ENCODE data around the gene AAMP.
A peak's percentile ranks its signal among the peaks of the same experiment; 100 is the strongest.
"Not testable (repeated sequence)": the region's sequence is repeated elsewhere in the genome, so short reads cannot be mapped to it uniquely, and the experiment has no call there.

Gene AAMP

DNA sequence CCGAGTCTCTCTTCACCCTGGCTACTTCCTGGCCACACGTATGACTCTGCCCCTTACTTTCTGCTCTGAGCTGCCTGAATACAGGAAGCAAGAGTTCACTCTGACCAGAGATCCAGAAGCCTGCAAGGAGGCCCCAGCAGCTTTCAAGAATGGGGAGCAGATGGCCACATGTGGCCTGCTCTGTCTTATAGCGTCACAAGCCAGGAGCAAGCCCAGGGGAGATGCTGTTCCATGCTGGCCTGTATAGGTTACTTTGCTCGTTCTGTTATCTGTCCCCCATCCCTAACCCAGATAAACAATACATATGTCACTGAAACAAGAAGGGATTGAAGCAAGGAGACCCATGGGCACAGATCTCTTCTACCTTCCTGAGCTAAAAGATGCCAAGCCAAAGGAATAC, 4.6 kb upstream of the AAMP start:
- no peak for DNase-seq (ENCODE audit: low read depth)

- no peak for DNase-seq (ENCODE audit: low read depth)
Measured at GRCh38 chr2:218273908-218274249, 3.9 kb upstream of the AAMP start.

- DNase-seq (ENCODE audit: low read depth) = not testable (repeated sequence)
Measured at GRCh38 chr2:218273214-218273907, 3.4 kb upstream of the AAMP start.

DNA sequence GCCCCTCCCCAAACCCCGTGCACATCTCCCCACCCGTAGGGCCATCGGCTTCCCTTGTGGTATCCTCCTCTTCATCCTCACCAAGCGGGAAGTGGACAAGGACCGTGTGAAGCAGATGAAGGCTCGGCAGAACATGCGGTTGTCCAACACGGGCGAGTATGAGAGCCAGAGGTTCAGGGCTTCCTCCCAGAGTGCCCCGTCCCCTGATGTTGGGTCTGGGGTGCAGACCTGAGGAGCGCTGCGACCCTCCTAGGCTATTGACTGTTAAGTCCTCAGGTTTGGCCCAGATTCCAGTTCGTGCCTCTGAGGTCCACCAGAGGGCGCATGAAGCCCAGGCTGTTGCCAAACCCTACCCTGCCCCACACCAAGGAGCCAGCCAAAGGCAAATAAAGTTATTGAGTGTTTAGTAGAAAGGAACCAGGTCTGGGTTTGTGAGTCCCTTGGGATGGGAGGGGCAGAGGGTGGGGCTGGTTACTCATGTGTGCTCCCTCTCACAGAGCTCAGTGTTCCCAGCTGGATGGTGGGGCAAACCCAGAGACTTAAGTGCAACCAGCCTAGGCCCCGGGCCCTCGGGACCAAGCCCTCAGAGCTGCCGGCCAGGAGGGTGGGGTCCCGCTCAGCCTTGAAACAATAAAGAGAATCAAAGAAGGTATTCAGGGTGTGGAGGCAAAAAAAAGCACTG, 2.7 kb upstream of the AAMP start:
- DNase-seq (ENCODE audit: low read depth) = peak; percentile 51

- DNase-seq (ENCODE audit: low read depth) = no peak
Measured at GRCh38 chr2:218271865-218272530, 2.1 kb upstream of the AAMP start.

DNA sequence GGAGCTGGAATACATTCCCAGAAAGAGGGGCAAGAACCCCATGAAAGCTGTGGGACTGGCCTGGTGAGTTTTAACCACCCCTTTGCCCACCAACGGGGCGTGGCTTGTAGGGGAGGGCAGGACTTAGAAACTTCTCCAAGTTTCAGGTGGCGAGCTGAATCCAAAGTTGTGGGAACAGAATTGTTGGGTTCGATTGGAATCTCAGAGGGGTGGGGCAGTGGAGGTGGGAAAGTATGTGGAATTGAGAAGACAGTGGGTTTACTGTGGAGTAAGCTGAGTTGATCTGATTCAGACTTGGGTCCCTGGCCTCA, 1.5 kb upstream of the AAMP start:
- no peak for DNase-seq (ENCODE audit: low read depth)

DNA sequence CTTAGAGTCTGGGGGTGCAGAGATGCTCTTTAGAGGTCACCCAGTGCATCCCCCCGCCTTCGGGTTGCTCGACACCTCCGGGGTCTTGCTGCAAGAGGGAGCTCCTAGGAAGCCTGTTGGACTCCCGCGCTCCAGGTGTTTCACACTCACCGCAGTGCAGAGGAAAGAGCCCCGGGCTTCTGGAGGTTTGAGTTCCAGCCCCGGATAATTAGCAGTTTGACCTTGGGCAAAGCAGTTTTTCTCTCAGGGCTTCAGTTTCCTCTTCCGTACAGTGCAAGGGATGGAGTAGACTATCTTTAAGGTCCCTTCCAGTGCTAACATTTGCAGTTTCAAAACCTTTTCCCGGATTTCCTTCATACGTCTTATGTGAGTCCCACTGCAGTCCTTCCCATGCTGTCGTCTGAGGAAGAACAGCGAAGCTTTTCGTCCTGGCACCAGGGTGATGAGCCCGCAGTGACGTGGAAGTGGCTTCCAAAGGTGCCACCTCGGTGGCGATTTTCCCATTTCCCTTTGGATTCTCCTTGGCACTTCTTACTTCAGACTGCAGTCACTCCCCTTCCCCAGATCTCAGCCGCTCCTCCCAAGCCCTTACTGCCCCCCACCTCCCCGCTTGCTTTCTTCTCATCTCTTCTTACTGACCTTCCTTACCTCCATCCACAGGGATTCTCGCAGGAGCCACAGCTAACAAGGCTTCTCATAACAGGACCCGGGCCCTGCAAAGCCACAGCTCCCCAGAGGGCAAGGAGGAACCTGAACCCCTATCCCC, 967 bp upstream of the AAMP start:
- DNase-seq (ENCODE audit: low read depth) = no peak

- DNase-seq (ENCODE audit: low read depth) = no peak
Measured at GRCh38 chr2:218267259-218267658, 2.7 kb downstream of the AAMP start.

- no peak for DNase-seq (ENCODE audit: low read depth)
Measured at GRCh38 chr2:218266316-218266979, 3.5 kb downstream of the AAMP start.

DNA sequence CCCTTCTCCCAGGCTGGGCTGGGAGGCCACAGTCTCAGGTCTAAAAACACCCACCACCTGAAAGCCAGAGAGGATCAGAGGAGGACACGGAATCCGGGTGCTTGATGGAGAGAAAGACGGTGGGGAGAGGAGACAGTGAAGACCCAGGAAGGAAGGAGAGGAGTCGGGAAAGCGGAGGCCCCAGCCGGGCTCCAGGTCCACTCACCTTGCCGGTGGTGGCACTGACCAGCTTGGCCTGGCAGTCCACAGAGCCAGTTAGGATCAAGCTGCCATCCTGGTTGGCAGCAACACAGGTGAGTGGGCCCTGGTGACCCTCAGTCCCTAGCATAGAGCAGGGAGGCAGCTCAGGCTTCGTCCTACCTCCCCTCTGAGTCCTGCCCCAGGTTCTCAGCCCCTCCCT, 4.3 kb downstream of the AAMP start:
- no peak for DNase-seq (ENCODE audit: low read depth)

GRCh38 chr2:218264773-218265561, 5.0 kb downstream of the AAMP start:
- DNase-seq (ENCODE audit: low read depth) = no peak

GRCh38 chr2:218263817-218264641, 5.9 kb downstream of the AAMP start:
- DNase-seq (ENCODE audit: low read depth) = no peak

DNA sequence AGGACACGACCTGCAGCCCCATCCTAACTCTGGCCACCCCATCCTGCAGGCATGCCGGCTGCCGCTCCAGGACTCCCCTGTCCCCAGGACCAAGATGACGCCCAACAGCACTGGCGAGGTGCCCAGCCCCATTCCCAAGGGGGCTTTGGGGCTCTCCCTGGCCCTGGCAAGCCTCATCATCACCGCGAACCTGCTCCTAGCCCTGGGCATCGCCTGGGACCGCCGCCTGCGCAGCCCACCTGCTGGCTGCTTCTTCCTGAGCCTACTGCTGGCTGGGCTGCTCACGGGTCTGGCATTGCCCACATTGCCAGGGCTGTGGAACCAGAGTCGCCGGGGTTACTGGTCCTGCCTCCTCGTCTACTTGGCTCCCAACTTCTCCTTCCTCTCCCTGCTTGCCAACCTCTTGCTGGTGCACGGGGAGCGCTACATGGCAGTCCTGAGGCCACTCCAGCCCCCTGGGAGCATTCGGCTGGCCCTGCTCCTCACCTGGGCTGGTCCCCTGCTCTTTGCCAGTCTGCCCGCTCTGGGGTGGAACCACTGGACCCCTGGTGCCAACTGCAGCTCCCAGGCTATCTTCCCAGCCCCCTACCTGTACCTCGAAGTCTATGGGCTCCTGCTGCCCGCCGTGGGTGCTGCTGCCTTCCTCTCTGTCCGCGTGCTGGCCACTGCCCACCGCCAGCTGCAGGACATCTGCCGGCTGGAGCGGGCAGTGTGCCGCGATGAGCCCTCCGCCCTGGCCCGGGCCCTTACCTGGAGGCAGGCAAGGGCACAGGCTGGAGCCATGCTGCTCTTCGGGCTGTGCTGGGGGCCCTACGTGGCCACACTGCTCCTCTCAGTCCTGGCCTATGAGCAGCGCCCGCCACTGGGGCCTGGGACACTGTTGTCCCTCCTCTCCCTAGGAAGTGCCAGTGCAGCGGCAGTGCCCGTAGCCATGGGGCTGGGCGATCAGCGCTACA, 7.0 kb downstream of the AAMP start:
- DNase-seq (ENCODE audit: low read depth) = no peak

DNA sequence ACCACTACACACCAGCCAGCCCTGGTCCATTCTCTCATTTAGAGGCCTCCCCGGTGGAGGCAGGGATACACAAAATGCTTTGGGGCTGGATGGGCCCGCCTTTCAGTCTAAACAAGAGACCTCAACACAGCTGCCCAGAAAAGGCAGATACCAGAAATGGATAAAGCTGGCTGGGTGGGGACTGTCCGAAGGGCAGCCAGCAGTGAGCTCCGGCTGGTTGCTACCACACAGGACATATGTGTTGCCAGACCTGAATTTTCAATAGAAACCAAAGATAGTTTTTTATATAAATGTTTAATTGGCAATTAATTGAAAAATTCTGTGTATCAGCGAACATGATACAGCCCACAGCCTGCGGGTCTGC, 7.7 kb downstream of the AAMP start:
- DNase-seq (ENCODE audit: low read depth) = no peak

GRCh38 chr2:218261423-218262236, 8.3 kb downstream of the AAMP start:
- no peak for DNase-seq (ENCODE audit: low read depth)

DNA sequence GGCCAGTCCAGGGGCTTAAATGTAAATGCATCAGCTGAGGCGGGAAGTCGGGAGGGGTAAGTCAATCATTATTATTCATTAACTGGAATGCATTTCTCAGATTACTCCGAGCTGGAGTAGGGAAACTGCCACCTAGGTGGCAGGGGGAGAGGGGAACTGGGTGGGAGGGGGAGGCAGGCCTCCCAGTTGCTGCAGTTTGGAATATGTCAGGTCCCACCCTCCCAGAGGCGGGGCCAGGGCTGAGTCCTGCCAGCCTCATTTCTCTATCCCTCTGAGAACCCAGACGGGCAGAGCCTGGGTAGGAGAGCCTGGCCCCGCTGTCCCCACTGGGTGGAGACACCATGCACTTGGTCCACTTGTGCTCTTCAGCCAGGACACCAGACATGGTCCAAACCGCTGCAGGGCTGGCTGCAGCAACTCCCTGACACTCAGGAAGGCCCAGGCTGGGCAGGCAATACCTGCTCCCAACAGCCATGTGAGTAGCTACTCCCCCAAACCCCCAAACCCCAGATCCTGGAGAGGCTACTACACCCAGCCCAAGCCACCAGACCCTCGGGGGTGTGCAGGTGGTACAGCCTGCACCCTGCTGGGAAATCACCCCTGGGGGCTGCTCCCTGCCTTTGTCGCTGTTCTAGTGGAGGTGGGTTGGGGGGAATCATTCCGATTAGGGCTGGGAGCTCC, 9.1 kb downstream of the AAMP start, which contains the start of gene GPBAR1:
TSS of gene GPBAR1 (plus strand) at position 274 of the 681 bp plus-strand sequence. CDS start 1,710 bp downstream, outside the sequence.
- no peak for DNase-seq (ENCODE audit: low read depth)

DNA sequence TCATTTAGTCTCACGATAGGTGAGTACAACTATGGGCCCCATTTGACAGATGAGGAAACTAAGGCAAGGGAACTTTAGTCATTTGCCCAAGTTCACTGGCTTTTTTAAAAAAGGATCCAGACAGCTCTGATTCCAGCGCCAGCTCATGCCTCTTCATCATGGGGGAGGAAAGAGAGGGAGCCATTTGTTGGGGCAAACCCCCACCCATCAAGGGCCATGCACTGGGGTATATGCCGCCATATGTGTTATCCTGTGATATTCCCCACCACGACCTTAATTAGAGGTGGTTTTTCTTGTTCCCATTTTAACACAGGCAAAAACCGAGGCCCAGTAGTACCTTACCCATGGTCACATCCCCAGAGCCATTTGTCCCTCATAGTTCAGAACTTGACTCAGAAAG, 9.8 kb downstream of the AAMP start:
- DNase-seq (ENCODE audit: low read depth) = no peak
